ENCODE measurements around the gene ZFAND3.

GRCh38 chr6:38146734-38147027, 327.2 kb downstream of the ZFAND3 start:
- TF ChIP-seq POLR2A (IDR thresholded peaks at IDR 0.05), result no peak
- no peak for TF ChIP-seq CTCF (IDR thresholded peaks at IDR 0.05)

All from testis (tissue), 2 donors.